ENCODE measurements around the gene GUCA2A.

Gene GUCA2A

DNA sequence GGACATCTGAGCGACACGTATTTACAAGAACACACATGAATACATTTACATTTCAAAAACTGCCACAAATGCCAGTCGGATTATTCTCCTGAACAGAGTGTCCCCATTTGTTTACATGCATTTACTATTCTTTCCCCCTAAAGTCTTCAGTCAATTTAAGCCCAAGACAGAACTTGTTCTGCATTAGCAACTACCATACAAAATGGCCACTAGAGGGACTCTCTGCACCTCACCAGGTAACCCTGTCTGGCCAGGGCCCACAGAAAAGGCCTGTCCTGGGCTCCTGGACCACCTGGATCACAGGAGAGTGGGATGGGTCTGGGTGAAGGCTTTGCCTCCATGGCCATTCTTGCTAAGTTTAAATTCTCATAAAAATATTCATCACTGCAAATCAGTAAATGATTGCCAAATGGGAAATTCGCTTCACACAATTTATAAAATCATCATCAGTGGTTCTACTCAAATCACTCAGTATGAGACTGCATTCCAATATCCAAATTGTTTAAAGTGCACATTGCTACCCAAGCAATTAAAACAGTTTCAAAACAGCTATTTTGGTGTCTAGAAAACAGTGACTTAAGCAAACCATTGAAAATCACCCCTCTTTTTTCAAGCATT, 12.5 kb upstream of the GUCA2A start:
- H3K4me3 ChIP-seq (ENCODE audit: low read depth, low read length), result no peak overlapping the region
- TF ChIP-seq MYC (IDR thresholded peaks at IDR 0.05; ENCODE audit: low read depth, low read length) (no peak), CTCF (IDR thresholded peaks at IDR 0.05; ENCODE audit: low read depth, low read length) (peak; percentile 80), POLR2A (IDR thresholded peaks at IDR 0.05; ENCODE audit: extremely low read depth, insufficient read length) (no peak)
- TF ChIP-seq, protein P1, sequence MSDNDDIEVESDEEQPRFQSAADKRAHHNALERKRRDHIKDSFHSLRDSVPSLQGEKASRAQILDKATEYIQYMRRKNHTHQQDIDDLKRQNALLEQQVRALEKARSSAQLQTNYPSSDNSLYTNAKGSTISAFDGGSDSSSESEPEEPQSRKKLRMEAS (IDR thresholded peaks at IDR 0.05; ENCODE audit: low read depth, low read length), result no peak
- DNase-seq (ENCODE audit: low read depth), result peak; percentile 52

DNA sequence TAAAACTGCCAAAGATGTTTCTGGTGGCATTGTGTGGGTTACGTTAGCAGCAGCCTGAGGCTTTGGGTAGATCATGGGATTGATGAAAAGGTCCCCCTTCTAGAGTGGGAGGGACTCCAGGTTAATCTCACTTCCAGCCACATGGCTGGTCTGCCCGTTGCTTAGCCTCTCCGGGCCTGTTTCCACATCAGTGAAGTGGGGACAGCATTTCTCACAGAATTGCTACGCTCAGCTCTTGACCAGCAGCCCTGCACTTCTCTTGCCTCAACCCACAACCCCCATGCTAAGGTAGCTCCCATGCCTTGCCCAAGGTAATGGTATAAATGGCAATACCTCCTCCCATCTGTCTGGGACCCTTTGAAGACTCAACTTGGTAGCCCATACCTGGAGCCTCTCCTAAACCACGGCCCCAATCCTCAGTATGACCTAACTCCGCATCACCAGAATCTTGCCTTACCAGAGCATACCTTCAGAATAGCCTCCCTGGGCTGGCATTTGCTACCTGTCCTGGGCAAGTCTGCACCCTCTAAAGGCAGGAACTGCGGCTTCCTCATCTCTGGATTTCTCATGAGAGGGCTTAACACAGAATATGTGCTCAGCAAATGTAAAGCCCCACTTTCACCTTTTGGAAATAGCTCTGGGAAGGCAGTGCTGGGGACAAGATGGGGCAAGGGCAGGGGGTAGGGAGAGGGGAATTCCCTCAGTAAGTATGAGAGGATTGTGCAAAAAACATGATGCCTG, 10.9 kb upstream of the GUCA2A start:
- no peak overlapping the region for H3K4me3 ChIP-seq (ENCODE audit: low read depth, low read length)
- DNase-seq (ENCODE audit: low read depth), result no peak
- TF ChIP-seq, protein P1 (IDR thresholded peaks at IDR 0.05; ENCODE audit: low read depth, low read length), result no peak
- no peak for TF ChIP-seq CTCF (IDR thresholded peaks at IDR 0.05; ENCODE audit: low read depth, low read length)
- no peak for TF ChIP-seq POLR2A (IDR thresholded peaks at IDR 0.05; ENCODE audit: extremely low read depth, insufficient read length)
- TF ChIP-seq MYC (IDR thresholded peaks at IDR 0.05; ENCODE audit: low read depth, low read length), result no peak

GRCh38 chr1:42173961-42174735, 9.6 kb upstream of the GUCA2A start:
- no peak for DNase-seq (ENCODE audit: low read depth)
- H3K4me3 ChIP-seq (ENCODE audit: low read depth, low read length), result no peak overlapping the region
- TF ChIP-seq POLR2A (IDR thresholded peaks at IDR 0.05; ENCODE audit: extremely low read depth, insufficient read length), result no peak

- H3K4me3 ChIP-seq (ENCODE audit: low read depth, low read length), result no peak overlapping the region
- TF ChIP-seq POLR2A (IDR thresholded peaks at IDR 0.05; ENCODE audit: extremely low read depth, insufficient read length) (no peak), CTCF (IDR thresholded peaks at IDR 0.05; ENCODE audit: low read depth, low read length) (peak; percentile 95)
- peak; percentile 60 for DNase-seq (ENCODE audit: low read depth)
Measured at GRCh38 chr1:42173155-42173933, 8.8 kb upstream of the GUCA2A start.

DNA sequence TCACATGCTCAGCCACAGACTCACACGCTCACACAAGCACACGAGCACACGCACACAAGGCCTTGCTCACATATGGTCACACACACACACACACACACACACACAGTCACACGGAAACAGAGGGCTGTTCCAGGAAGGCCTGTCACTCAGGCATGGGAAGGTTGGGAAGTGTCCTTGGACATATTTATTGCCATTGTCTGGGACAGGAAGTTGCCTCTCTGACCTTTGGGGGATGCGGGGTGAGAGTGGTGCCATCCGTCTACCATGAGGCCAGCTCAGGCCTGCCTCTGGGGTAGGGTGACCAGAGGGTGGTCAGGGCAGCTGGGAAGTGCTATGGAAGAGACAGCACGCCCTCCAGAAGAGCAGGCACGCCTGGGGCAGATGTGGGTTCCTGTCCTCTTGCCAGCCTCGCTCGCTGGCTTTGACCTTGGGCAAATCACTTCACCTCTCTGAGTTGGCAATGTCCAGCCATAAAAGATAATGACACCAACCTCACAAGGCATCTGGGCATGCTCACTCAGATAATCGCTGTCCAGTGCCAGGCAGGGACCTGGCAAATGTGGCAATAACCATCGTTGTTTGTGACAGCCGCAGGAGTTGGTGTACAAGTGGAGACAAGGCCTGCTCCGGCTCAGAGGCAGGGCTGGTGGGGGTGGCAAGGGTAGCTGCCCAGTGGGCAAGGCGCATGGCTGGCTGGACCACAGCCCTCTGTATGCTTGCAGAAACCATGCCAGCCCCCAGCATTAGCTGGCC, 8.0 kb upstream of the GUCA2A start:
- no peak for DNase-seq (ENCODE audit: low read depth)

DNA sequence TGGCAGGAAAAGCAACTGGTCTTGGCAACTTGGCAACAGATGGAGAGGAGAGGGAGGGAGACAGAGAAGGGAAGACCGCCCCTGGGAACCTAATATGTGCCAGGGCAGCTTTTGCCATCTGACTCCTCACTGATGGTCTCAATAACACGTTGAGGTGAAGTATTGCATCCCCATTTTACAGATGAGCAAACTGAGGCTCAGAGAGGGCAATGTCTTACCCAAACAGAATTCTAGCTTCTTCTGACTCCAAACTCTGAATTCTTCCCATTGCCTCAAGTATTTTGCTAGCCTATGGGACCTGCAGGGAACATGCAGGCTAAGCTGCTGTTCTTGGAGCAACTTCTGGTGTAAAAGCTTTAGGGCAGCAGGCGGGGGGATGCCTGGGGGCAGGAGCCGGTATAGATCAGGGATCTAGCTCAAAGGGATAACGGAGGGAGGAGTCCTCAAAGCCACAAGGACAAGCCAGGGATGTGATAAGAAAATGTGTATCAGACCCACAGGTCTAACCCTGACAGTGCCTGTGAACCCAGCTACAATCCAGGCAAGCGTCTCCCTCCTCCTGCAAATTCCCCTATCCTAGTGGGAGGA, 7.2 kb upstream of the GUCA2A start:
- no peak for DNase-seq (ENCODE audit: low read depth)
- H3K4me3 ChIP-seq (ENCODE audit: low read depth, low read length), result no peak overlapping the region
- TF ChIP-seq MYC (IDR thresholded peaks at IDR 0.05; ENCODE audit: low read depth, low read length) (no peak), POLR2A (IDR thresholded peaks at IDR 0.05; ENCODE audit: extremely low read depth, insufficient read length) (no peak), CTCF (IDR thresholded peaks at IDR 0.05; ENCODE audit: low read depth, low read length) (no peak)
- TF ChIP-seq, protein P1 (IDR thresholded peaks at IDR 0.05; ENCODE audit: low read depth, low read length), result no peak

More for the DNA sequence above, 8.0 kb upstream of the GUCA2A start:
- no peak overlapping the region for H3K4me3 ChIP-seq (ENCODE audit: low read depth, low read length)
- no peak for TF ChIP-seq MYC (IDR thresholded peaks at IDR 0.05; ENCODE audit: low read depth, low read length)
- TF ChIP-seq, protein P1 (IDR thresholded peaks at IDR 0.05; ENCODE audit: low read depth, low read length), result no peak

All from NB4 (cell line).